Naive thymus-derived CD4-positive, alpha-beta T cell (primary cell): ENCODE results near the gene FITM1. TPM values are rescaled to one million over a fixed set of nuclear protein-coding genes. Genes with fewer than 3 reads are reported as not detected.

Source experiments
- ATAC-seq: fragments of 150-1000 bp; cut with Tn5 transposase; 2 replicates; pipeline ENCODE4 v1.10.0; 2021; ENCODE audit warnings: mild to moderate bottlenecking, moderate library complexity
- CTCF ChIA-PET: fragments of 350-600 bp; sonication (Branson Sonifier 250); formaldehyde crosslinking; loops from one replicate; lab custom pipeline; 2021; ENCODE audit warnings: antibody characterized with exemption; lab: Charles Lee
- POLR2A ChIA-PET: fragments of 350-600 bp; sonication (Branson Sonifier 250); formaldehyde crosslinking; loops from one replicate; lab custom pipeline; 2021; ENCODE audit warnings: antibody characterized with exemption, inconsistent platforms; lab: Charles Lee
- DNase-seq, 9 donors: peaks; one replicate each; pipeline versions ENCODE4 v3.0.0 to v3.0.0-alpha.2; 2020 to 2022; ENCODE audit warnings: mixed read lengths in 1 of 9
- H3K27ac ChIP-seq: one replicate; pipeline ENCODE4 v1.7.0; 2013; ENCODE audit warnings: mild to moderate bottlenecking, low read depth, low read length, moderate library complexity
- H3K27me3 ChIP-seq, 2 donors: one replicate each; pipeline ENCODE4 v1.7.0; 2013; ENCODE audit warnings: low read length in 2 of 2, mild to moderate bottlenecking in 2 of 2, moderate library complexity in 2 of 2; ENCODE audit not compliant: control insufficient read depth in 2 of 2, insufficient read depth in 2 of 2
- H3K36me3 ChIP-seq, 3 experiments: 1 replicate in 2 of 3; 2 replicates in 1 of 3; pipeline ENCODE4 v1.7.0; 2013; ENCODE audit warnings: low read length in 3 of 3, mild to moderate bottlenecking in 3 of 3, moderate library complexity in 1 of 3; ENCODE audit not compliant: insufficient read depth in 3 of 3, control insufficient read depth in 2 of 3
- H3K4me1 ChIP-seq, 2 donors: one replicate each; pipeline ENCODE4 v1.7.0; 2013; ENCODE audit warnings: low read length in 2 of 2, mild to moderate bottlenecking in 2 of 2, moderate library complexity in 1 of 2; ENCODE audit not compliant: control insufficient read depth in 2 of 2, insufficient read depth in 2 of 2
- H3K4me3 ChIP-seq: 2 replicates; pipeline ENCODE4 v1.7.0; 2013; ENCODE audit warnings: mild to moderate bottlenecking, low read length
- H3K9me3 ChIP-seq, 3 experiments: 1 replicate in 2 of 3; 2 replicates in 1 of 3; pipeline ENCODE4 v1.7.0; 2013; ENCODE audit warnings: low read length in 3 of 3; ENCODE audit not compliant: control insufficient read depth in 2 of 3
- H3K27ac Mint-ChIP-seq, 9 donors: one replicate each; pipeline ENCODE4 v1.8.0; 2020 to 2022; ENCODE audit warnings: mixed read lengths in 9 of 9, mild to moderate bottlenecking in 8 of 9, moderate library complexity in 5 of 9, inconsistent platforms in 2 of 9
- H3K27me3 Mint-ChIP-seq, 5 donors: one replicate each; pipeline ENCODE4 v1.8.0; 2021 to 2022; ENCODE audit warnings: mixed read lengths in 5 of 5, mild to moderate bottlenecking in 1 of 5
- H3K36me3 Mint-ChIP-seq, 5 donors: one replicate each; pipeline ENCODE4 v1.8.0; 2020 to 2022; ENCODE audit warnings: mixed read lengths in 5 of 5, mild to moderate bottlenecking in 3 of 5, inconsistent platforms in 1 of 5
- H3K4me1 Mint-ChIP-seq, 7 donors: one replicate each; pipeline ENCODE4 v1.8.0; 2020 to 2022; ENCODE audit warnings: mixed read lengths in 7 of 7, mild to moderate bottlenecking in 3 of 7, inconsistent platforms in 1 of 7
- H3K4me3 Mint-ChIP-seq, 10 donors: one replicate each; pipeline ENCODE4 v1.8.0; 2020 to 2022; ENCODE audit warnings: mild to moderate bottlenecking in 10 of 10, mixed read lengths in 10 of 10, moderate library complexity in 6 of 10, inconsistent platforms in 2 of 10
- H3K9me3 Mint-ChIP-seq, 11 donors: one replicate each; pipeline ENCODE4 v1.8.0; 2020 to 2022; ENCODE audit warnings: mixed read lengths in 11 of 11, mild to moderate bottlenecking in 4 of 11, inconsistent platforms in 1 of 11, moderate library complexity in 1 of 11
- intact Hi-C, 2 donors: fragments of 100-400 bp; cut with micrococcal nuclease; formaldehyde crosslinking; loops; one replicate each; pipeline ENCODE4 v1.15.1; 2023
- polyA plus RNA-seq, 2 donors: library from polyadenylated mRNA; unstranded; fragments of 300-500 nt; fragmentation: Illumina TruSeq; gene quantifications; one replicate each; pipeline ENCODE4 v1.2.3, GENCODE V29; 2021
- total RNA-seq, 6 experiments: library from RNA in 5 of 6; stranded (reverse) in 5 of 6; gene quantifications; 1 replicate in 5 of 6; 2 replicates in 1 of 6; pipeline ENCODE4 v1.2.3 and lab custom pipeline; 2021 to 2026

FITM1 gene
- total and polyA plus RNA-seq, 7 experiments from 2014 or later, result 0.48 to 4.3 (median 1.8) TPM

GRCh38 chr14:24108336-24108874 lies 22.1 kb upstream of the FITM1 start:
- Histone ChIP-seq H3K4me3 (no peak overlapping the region), H3K9me3 (no peaks in the 10 kb centered on the region), H3K36me3 (peaks cover 0 to 4% (median 0%) of the 10 kb centered on the region in 3 experiments), H3K27ac (peak overlapping the region; percentile 66), H3K27me3 (no peaks in the 10 kb centered on the region), H3K4me1 (peaks cover 11 to 12% of the 10 kb centered on the region in 2 donors)
- Mint-ChIP-seq H3K4me3 (peak overlapping the region; percentile 3 to 68 (median 46)), H3K9me3 (peaks cover 0 to 2% (median 0%) of the 10 kb centered on the region in 11 donors), H3K36me3 (peaks cover 3 to 23% (median 13%) of the 10 kb centered on the region in 5 donors), H3K27me3 (no peaks in the 10 kb centered on the region), H3K27ac (peak overlapping the region; percentile 90 to 97 (median 94)), H3K4me1 (peaks cover 9 to 28% (median 13%) of the 10 kb centered on the region in 7 donors)
- intact Hi-C loops, result loop anchor here (1.0 to 2.0 kb wide), 6 partner anchors 14 to 188 kb away; partner anchors contain the start of gene PCK2 (in 1 of the 2)
- ATAC-seq, result peak; percentile 21
- ChIA-PET CTCF (interaction anchor here (0.7 to 11.7 kb wide), 26 partner anchors 8 to 610 kb away, joined by 3 to 246 read pairs (median 4); partner anchors contain the start of genes CARMIL3, EMC9, IRF9 and MDP1), POLR2A (interaction anchor here (0.6 to 6.7 kb wide), 17 partner anchors 13 to 1529 kb away, joined by 3 to 85 read pairs (median 6); partner anchors contain the start of genes CARMIL3, CHMP4A, EMC9 and IRF9)
- no peak for DNase-seq

GRCh38 chr14:24110060-24110459 lies 20.4 kb upstream of the FITM1 start:
- Mint-ChIP-seq H3K36me3 (peaks cover 0 to 9% (median 2%) of the 10 kb centered on the region in 5 donors), H3K4me3 (no peak overlapping the region), H3K27me3 (peaks cover 0 to 3% (median 0%) of the 10 kb centered on the region in 5 donors), H3K27ac (peak overlapping the region in 2 of 9 donors; percentile 92), H3K9me3 (peaks cover 0 to 6% (median 0%) of the 10 kb centered on the region in 11 donors), H3K4me1 (peaks cover 9 to 31% (median 13%) of the 10 kb centered on the region in 7 donors)
- H3K27me3 ChIP-seq, result no peaks in the 10 kb centered on the region
- H3K4me1 ChIP-seq, result peaks cover 11 to 14% of the 10 kb centered on the region in 2 donors
- no peak for DNase-seq
- no peak overlapping the region for H3K27ac ChIP-seq
- H3K4me3 ChIP-seq, result no peak overlapping the region
- intact Hi-C loops, result loop anchor here (10.0 kb wide), 4 partner anchors 555 to 1015 kb away; partner anchors contain the start of genes ACIN1 (in 2 of the 2), C14orf119 (in 2 of the 2), BCL2L2 (in 1 of the 2) and PPP1R3E (in 1 of the 2)
- H3K9me3 ChIP-seq, result no peaks in the 10 kb centered on the region
- CTCF ChIA-PET, result interaction anchor here (0.5 to 11.7 kb wide), 15 partner anchors 9 to 517 kb away, joined by 3 to 246 read pairs (median 4); partner anchors contain the start of genes CARMIL3, IRF9, MDP1 and PCK2
- H3K36me3 ChIP-seq, result peaks cover 0 to 7% (median 0%) of the 10 kb centered on the region in 3 experiments
- POLR2A ChIA-PET, result interaction anchor here (0.6 to 6.7 kb wide), 15 partner anchors 8 to 1509 kb away, joined by 3 to 58 read pairs (median 4); partner anchors contain the start of genes CIDEB, EMC9, IRF9 and MDP1
- no peak for ATAC-seq

GRCh38 chr14:24110523-24110922 lies 19.9 kb upstream of the FITM1 start:
- Histone ChIP-seq H3K27ac (no peak overlapping the region), H3K4me3 (no peak overlapping the region), H3K36me3 (peaks cover 0 to 7% (median 0%) of the 10 kb centered on the region in 3 experiments), H3K27me3 (no peaks in the 10 kb centered on the region), H3K4me1 (peaks cover 11 to 15% of the 10 kb centered on the region in 2 donors), H3K9me3 (no peaks in the 10 kb centered on the region)
- ChIA-PET CTCF (interaction anchor here (0.5 to 11.7 kb wide), 8 partner anchors 17 to 102 kb away, joined by 3 to 246 read pairs (median 9); partner anchors contain the start of genes CARMIL3, IRF9, PCK2 and PSME1), POLR2A (interaction anchor here (0.6 to 6.7 kb wide), 12 partner anchors 14 to 335 kb away, joined by 3 to 58 read pairs (median 5); partner anchors contain the start of genes CHMP4A, CIDEB, EMC9 and IRF9)
- peaks cover 0 to 3% (median 0%) of the 10 kb centered on the region in 5 donors for H3K27me3 Mint-ChIP-seq
- intact Hi-C loops, result loop anchor here (10.0 kb wide), 4 partner anchors 556 to 1016 kb away; partner anchors contain the start of genes ACIN1 (in 2 of the 2), C14orf119 (in 2 of the 2), BCL2L2 (in 1 of the 2) and PPP1R3E (in 1 of the 2)
- H3K36me3 Mint-ChIP-seq, result peaks cover 0 to 10% (median 4%) of the 10 kb centered on the region in 5 donors
- peak overlapping the region in 6 of 9 donors; percentile 7 to 83 (median 54) for H3K27ac Mint-ChIP-seq
- ATAC-seq, result no peak
- H3K9me3 Mint-ChIP-seq, result peaks cover 0 to 6% (median 0%) of the 10 kb centered on the region in 11 donors
- no peak overlapping the region for H3K4me3 Mint-ChIP-seq
- DNase-seq, result no peak
- H3K4me1 Mint-ChIP-seq, result peaks cover 14 to 35% (median 17%) of the 10 kb centered on the region in 7 donors

GRCh38 chr14:24113379-24113800 lies 17.1 kb upstream of the FITM1 start:
- H3K36me3 Mint-ChIP-seq, result peaks cover under 1 to 26% (median 15%) of the 10 kb centered on the region in 5 donors
- Histone ChIP-seq H3K4me1 (peaks cover 27 to 28% of the 10 kb centered on the region in 2 donors), H3K36me3 (peaks cover 0 to 25% (median 17%) of the 10 kb centered on the region in 3 experiments), H3K9me3 (no peaks in the 10 kb centered on the region), H3K27me3 (no peaks in the 10 kb centered on the region), H3K27ac (peak overlapping the region; percentile 93), H3K4me3 (peak overlapping the region; percentile 99)
- peaks cover 0 to 3% (median 0%) of the 10 kb centered on the region in 5 donors for H3K27me3 Mint-ChIP-seq
- CTCF ChIA-PET, result interaction anchor here (0.7 to 3.8 kb wide), 6 partner anchors 9 to 56 kb away, joined by 3 to 19 read pairs (median 10); partner anchors contain the start of genes EMC9, IRF9, PSME2 and RNF31
- POLR2A ChIA-PET, result interaction anchor here (0.8 to 15.5 kb wide), 20 partner anchors 10 to 812 kb away, joined by 3 to 298 read pairs (median 12); partner anchors contain the start of genes CARMIL3, CHMP4A, EMC9 and FITM1
- peaks cover 0 to 6% (median 0%) of the 10 kb centered on the region in 11 donors for H3K9me3 Mint-ChIP-seq
- peak overlapping the region; percentile 93 to 100 (median 96) for H3K4me3 Mint-ChIP-seq
- intact Hi-C loops, result loop anchor here (1.0 to 10.0 kb wide), 5 partner anchors 99 to 1019 kb away; partner anchors contain the start of genes ACIN1 (in 2 of the 2), C14orf119 (in 2 of the 2), BCL2L2 (in 1 of the 2) and PPP1R3E (in 1 of the 2)
- ATAC-seq, result no peak
- H3K27ac Mint-ChIP-seq, result peak overlapping the region; percentile 96 to 100 (median 99)
- peak in 1 of 9 donors; percentile 19 for DNase-seq
- H3K4me1 Mint-ChIP-seq, result peaks cover 25 to 44% (median 39%) of the 10 kb centered on the region in 7 donors

GRCh38 chr14:24113801-24114531 lies 16.5 kb upstream of the FITM1 start:
- Mint-ChIP-seq H3K4me3 (peak overlapping the region; percentile 93 to 100 (median 96)), H3K27me3 (peaks cover 0 to 3% (median 0%) of the 10 kb centered on the region in 5 donors), H3K36me3 (peaks cover 5 to 32% (median 20%) of the 10 kb centered on the region in 5 donors), H3K9me3 (peaks cover 0 to 6% (median 0%) of the 10 kb centered on the region in 11 donors), H3K4me1 (peaks cover 22 to 43% (median 38%) of the 10 kb centered on the region in 7 donors), H3K27ac (peak overlapping the region; percentile 96 to 100 (median 99))
- ATAC-seq (peak; percentile 26), DNase-seq (peak in 5 of 9 donors; percentile 62 to 89 (median 83))
- ChIA-PET CTCF (interaction anchor here (0.5 to 3.8 kb wide), 13 partner anchors 9 to 128 kb away, joined by 3 to 19 read pairs (median 4); partner anchors contain the start of genes EMC9, IRF9, PSME2 and RNF31), POLR2A (interaction anchor here (0.6 to 15.5 kb wide), 39 partner anchors 10 to 813 kb away, joined by 3 to 298 read pairs (median 5); partner anchors contain the start of genes CARMIL3, CBLN3, CHMP4A and EMC9)
- Histone ChIP-seq H3K4me3 (peak overlapping the region; percentile 99), H3K36me3 (peaks cover 0 to 30% (median 23%) of the 10 kb centered on the region in 3 experiments), H3K4me1 (peaks cover 22 to 23% of the 10 kb centered on the region in 2 donors), H3K27me3 (no peaks in the 10 kb centered on the region), H3K27ac (peak overlapping the region; percentile 93), H3K9me3 (no peaks in the 10 kb centered on the region)
- intact Hi-C loops, result loop anchor here (1.0 to 10.0 kb wide), 24 partner anchors 20 to 1019 kb away; partner anchors contain the start of genes ACIN1 (in 2 of the 2), C14orf119 (in 2 of the 2), CHMP4A (in 2 of the 2) and EMC9 (in 2 of the 2)
